HG03442 (cell line): ENCODE results near the gene C4orf50.
"Not testable (repeated sequence)": the region's sequence is repeated elsewhere in the genome, so short reads cannot be mapped to it uniquely, and the experiment has no call there.

Experiments used
- ATAC-seq: cut with Tn5 transposase; IDR thresholded peaks from one replicate; pipeline ENCODE4 v1.9.1; 2021; ENCODE audit warnings: mild to moderate bottlenecking, moderate library complexity; ENCODE audit not compliant: unreplicated experiment

C4orf50 gene

DNA sequence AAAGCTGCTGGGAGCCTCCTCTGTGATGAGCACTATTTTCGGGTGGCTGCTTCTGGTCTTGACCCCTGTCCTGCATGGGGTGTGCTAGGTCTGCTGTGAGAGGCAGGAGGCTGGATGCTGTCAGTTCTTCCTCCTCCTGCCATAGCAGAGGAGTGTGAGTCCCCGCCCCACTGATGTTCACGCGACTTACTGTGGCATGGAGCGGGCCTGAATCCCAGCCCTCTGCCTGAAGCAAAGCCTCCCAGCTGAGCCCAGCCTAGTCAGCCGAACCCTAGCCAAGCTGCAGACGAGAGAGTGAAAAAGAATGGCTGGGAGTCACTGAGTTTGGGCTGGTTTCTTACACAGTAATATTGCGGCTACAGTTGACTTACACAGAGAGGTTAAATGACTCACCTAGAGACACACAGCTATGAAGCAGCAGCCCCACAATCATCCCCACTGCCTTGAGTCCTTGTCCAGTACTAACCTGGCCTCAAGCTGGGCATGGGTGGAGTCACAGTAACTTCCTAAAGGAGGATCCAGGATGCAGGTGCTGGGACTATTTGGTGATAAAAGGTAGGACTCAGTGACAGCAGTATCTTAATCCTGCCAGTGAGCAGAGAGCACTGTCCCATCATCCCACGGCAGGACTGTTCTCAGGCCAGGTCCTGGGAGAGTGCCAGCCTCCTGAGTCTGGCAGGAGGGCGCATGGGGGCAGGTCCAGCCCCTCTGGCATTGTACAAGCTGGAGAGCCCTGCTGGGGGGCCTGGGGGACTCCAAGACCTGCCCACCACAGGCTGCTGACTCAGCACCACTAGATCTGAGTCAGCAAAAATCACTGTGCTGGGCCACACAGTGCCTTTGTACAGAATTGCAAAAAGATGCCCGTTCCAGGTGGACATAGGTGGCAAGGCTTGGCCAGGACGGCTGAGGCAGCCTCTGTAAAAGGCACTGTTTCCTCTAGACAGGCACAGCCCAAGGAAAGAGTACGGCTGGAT, 65.0 kb downstream of the C4orf50 start:
- ATAC-seq: no peak

- no peak for ATAC-seq
These were observed 65.8 kb downstream of the C4orf50 start for GRCh38 chr4:5952286-5952974.

- ATAC-seq: not testable (repeated sequence)
These were observed 71.6 kb downstream of the C4orf50 start for GRCh38 chr4:5946653-5947052.

DNA sequence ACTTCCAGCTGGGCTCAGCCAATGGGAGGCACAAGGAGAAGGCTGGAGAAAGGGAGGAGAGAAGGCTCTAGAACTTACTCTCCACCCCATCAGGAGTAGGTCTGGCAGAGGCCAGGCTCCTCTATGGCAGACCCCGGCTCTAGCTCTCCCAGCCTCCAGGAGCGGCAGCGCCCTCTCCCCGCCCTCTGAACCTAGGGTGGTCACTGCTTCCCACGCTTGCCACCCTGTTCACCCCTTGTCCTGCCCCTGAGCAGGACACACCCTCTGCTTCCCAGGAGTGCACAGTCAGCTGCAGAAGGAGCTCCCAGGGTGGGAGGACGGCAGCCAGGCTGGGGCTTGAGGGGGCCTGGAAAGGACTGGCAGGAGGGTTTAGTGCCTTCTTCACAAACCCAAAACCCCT, 72.3 kb downstream of the C4orf50 start:
- ATAC-seq: no peak

GRCh38 chr4:5945171-5945570, 73.1 kb downstream of the C4orf50 start:
- ATAC-seq: no peak

DNA sequence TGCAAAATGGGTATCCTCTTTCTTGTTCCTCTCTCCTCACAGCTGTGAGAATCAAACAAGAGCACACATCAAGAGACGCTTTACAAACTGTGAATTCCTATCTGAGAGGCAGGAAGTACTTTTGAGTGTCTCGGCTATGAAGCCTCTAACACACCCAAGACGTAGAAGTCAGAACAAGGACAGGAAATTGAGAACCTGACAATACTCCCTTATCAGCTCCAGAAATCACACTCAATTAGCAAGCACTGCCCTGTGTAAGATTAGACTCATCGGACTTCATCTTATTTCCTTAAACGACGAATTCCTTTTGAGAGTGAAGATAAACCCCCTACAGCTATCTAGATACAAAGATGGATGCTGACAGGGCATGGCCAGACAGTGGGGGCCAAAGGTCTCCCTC, 74.7 kb downstream of the C4orf50 start:
- no peak for ATAC-seq

- ATAC-seq: no peak
These were observed 75.3 kb downstream of the C4orf50 start for GRCh38 chr4:5942947-5943346.

DNA sequence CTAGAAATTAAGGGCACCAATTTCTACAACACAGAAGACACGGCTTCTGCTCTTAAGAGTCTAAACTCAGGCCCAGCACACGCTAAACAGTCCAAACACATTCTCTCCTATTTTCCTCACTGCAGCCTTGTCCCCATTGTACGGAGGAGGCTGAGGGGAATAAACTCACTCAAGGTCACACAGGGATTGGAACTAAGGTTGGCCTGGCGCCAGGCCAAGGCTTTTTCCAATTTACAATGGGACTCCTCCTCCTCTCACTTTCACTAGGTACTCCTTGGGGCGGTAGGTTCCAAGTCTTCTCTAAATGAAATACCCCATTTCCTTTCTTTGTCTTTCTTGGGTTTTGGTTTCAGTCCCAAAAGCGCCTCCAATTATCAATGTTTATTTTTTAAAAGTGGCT, 76.6 kb downstream of the C4orf50 start:
- no peak for ATAC-seq

- ATAC-seq: no peak
These were observed 77.6 kb downstream of the C4orf50 start for GRCh38 chr4:5940470-5941203.

DNA sequence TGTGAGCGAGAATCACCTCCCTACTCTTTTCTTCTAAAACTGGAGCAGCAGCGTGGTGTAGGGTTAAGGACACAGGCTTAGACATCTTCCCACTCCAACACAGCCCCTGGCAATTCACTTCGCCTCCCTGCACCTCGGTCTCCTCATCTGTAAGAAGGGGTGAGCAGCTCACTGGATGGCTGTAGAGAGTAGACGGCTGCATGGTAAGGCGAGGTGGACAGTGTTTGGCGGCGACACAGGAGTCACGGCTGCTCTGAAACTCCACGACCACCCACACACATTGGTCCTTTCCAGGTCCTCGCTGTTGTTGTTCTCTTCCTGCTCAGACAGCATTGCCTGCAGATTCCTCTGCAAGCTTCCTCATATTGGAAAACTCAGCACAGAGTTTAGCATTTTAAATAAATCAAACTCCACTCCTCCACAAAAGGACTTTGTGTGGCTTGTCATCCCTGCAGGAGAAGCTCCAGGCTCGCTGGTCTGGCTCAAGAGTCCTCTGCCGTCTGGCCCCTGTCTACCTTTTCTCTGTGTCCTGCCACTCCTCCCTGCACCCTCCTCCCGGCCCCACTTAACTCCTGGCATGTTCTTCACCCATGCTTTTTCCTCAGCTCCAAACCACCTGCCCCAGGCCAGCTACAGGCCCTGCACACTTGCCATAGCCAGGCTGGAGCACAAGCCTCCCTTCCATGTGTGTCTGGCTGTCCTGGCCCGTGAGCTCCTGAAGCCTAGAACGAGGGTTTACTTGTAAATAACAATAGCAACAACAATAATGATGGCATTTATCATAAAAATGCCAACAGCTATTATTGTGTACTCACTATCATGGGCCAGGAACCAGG, 84.0 kb downstream of the C4orf50 start:
- no peak for ATAC-seq

- no peak for ATAC-seq
These were observed 85.1 kb downstream of the C4orf50 start for GRCh38 chr4:5933116-5933515.

DNA sequence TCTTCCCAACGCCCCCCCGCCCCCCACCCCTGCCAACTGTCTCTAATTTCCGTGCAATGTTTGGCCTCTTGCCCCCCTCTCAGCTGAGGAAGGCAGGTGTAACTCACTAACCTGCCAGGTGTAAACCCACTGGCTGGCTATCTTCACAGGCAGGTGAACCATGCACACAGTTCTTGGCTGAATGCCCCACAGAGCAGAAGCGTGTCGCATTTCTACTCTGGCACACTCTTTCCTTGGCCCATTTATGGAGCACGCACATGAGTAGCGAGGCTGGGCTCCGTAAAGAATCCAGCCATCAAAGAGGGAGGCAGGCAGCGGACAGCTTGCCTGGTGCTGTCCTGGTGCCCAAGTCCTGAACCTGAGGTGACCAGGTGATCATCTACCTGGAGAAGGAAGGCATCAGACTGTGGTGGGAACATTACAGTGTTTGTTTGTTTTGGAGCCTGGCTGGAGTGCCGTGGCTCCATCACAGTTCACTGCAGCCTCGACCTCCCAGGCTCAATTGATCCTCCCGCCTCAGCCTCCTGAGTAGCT, 86.1 kb downstream of the C4orf50 start:
- ATAC-seq: no peak

- ATAC-seq: no peak
These were observed 86.7 kb downstream of the C4orf50 start for GRCh38 chr4:5931526-5931925.

GRCh38 chr4:5930876-5931275, 87.4 kb downstream of the C4orf50 start:
- no peak for ATAC-seq

- ATAC-seq: no peak
These were observed 87.8 kb downstream of the C4orf50 start for GRCh38 chr4:5930456-5930855.

- no peak for ATAC-seq
These were observed 89.3 kb downstream of the C4orf50 start for GRCh38 chr4:5928844-5929420.

GRCh38 chr4:5928274-5928673, 90.0 kb downstream of the C4orf50 start:
- no peak for ATAC-seq

- ATAC-seq: no peak
These were observed 90.5 kb downstream of the C4orf50 start for GRCh38 chr4:5927747-5928146.

GRCh38 chr4:5927116-5927515, 91.1 kb downstream of the C4orf50 start:
- ATAC-seq: no peak

DNA sequence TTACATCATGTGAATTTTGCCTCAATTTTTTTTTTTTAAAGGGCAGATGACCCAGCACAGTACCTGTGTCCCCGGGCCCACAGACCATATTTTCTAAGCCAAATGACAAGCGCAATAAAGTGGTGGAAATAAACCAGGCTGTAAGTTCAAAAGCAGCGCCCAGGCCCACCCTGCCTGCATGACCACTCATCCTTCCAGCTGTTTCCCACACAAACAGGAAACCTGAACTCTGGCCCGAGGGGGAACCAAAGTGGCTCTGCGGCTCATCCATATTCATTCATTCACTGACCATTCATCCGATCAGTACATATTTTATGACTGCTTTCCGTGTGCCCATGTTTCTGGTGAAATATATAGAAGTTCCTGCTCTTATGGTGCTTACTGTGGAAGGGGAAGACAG, 91.6 kb downstream of the C4orf50 start:
- no peak for ATAC-seq
